Measurements from ENCODE around the gene FNDC10. TPM values are rescaled to one million over a fixed set of nuclear protein-coding genes. Genes with fewer than 3 reads are reported as not detected.

Gene FNDC10
- total and polyA plus RNA-seq, 10 of the 15 experiments (the other 5 are each of a cell fraction or from before 2014, with no cell fraction given), result 0.05 to 1.3 (median 0.25) TPM; not detected in 4

- TF ChIP-seq PRDM15 (CRISPR knock-in tag; IDR thresholded peaks at IDR 0.05), result no peak
- no peak for TF ChIP-seq BMI1 (IDR thresholded peaks at IDR 0.05; ENCODE audit: borderline replicate concordance)
- TF ChIP-seq NFXL1 (IDR thresholded peaks at IDR 0.05; ENCODE audit: borderline replicate concordance), result no peak
- TF ChIP-seq ZNF274 (IDR thresholded peaks at IDR 0.05; ENCODE audit: insufficient read depth, insufficient read length), result no peak
- TF ChIP-seq IRF4 (IDR thresholded peaks at IDR 0.05; ENCODE audit: low read depth, low read length), result no peak
- no peak for TF ChIP-seq EGR1 (IDR thresholded peaks at IDR 0.05; ENCODE audit: borderline replicate concordance in 1 of 2, low read depth in 2 of 2, low read length in 2 of 2)
- no peak for TF ChIP-seq SMAD5 (IDR thresholded peaks at IDR 0.05; ENCODE audit: low read depth)
- TF ChIP-seq RUNX3 (IDR thresholded peaks at IDR 0.05; ENCODE audit: low read length), result no peak
- TF ChIP-seq CBX3 (IDR thresholded peaks at IDR 0.05; ENCODE audit: borderline replicate concordance, low read depth), result no peak
- TF ChIP-seq ZBTB33 (IDR thresholded peaks at IDR 0.05), result no peak
These were observed 46.0 kb downstream of the FNDC10 start (continued) for GRCh38 chr1:1553821-1554494.
